HG02763 (cell line): ENCODE data around the gene GTF2A1.
"Not testable (repeated sequence)": the region's sequence is repeated elsewhere in the genome, so short reads cannot be mapped to it uniquely, and the experiment has no call there.

ENCODE experiments used
- ATAC-seq: cut with Tn5 transposase; IDR thresholded peaks from one replicate; pipeline ENCODE4 v1.9.1; 2021; ENCODE audit warnings: mild to moderate bottlenecking, moderate library complexity; ENCODE audit not compliant: unreplicated experiment

Gene GTF2A1

GRCh38 chr14:81220830-81221578 is at the start of gene GTF2A1:
TSS of gene GTF2A1 (minus strand) at chr14:81220959. CDS start at chr14:81220518, 441 bp downstream.
- ATAC-seq, result peak; percentile 77

- ATAC-seq, result no peak
Observed at GRCh38 chr14:81269979-81270375, 49.2 kb upstream of the GTF2A1 start.

GRCh38 chr14:81269100-81269978 is 48.6 kb upstream of the GTF2A1 start:
- no peak for ATAC-seq

GRCh38 chr14:81268016-81268416 is 47.3 kb upstream of the GTF2A1 start:
- ATAC-seq, result no peak

- ATAC-seq, result no peak
Observed at GRCh38 chr14:81265636-81266169, 44.9 kb upstream of the GTF2A1 start.

GRCh38 chr14:81264671-81265070 is 43.9 kb upstream of the GTF2A1 start:
- no peak for ATAC-seq

GRCh38 chr14:81263777-81264410 is 43.1 kb upstream of the GTF2A1 start:
- ATAC-seq, result no peak

GRCh38 chr14:81261176-81261575 is 40.4 kb upstream of the GTF2A1 start:
- no peak for ATAC-seq

GRCh38 chr14:81260732-81261131 is 40.0 kb upstream of the GTF2A1 start:
- ATAC-seq, result no peak

- ATAC-seq, result no peak
Observed at GRCh38 chr14:81256289-81256960, 35.7 kb upstream of the GTF2A1 start.

- ATAC-seq, result no peak
Observed at GRCh38 chr14:81252278-81252677, 31.5 kb upstream of the GTF2A1 start.

GRCh38 chr14:81247271-81247766 is 26.6 kb upstream of the GTF2A1 start:
- ATAC-seq, result no peak

GRCh38 chr14:81246461-81247270 is 25.9 kb upstream of the GTF2A1 start:
- ATAC-seq, result no peak

- ATAC-seq, result no peak
Observed at GRCh38 chr14:81245771-81246170, 25.0 kb upstream of the GTF2A1 start.

- not testable (repeated sequence) for ATAC-seq
Observed at GRCh38 chr14:81244431-81244830, 23.7 kb upstream of the GTF2A1 start.

- ATAC-seq, result no peak
Observed at GRCh38 chr14:81243499-81243898, 22.7 kb upstream of the GTF2A1 start.

GRCh38 chr14:81236849-81237248 is 16.1 kb upstream of the GTF2A1 start:
- not testable (repeated sequence) for ATAC-seq

GRCh38 chr14:81236138-81236537 is 15.4 kb upstream of the GTF2A1 start:
- ATAC-seq, result no peak

- ATAC-seq, result no peak
Observed at GRCh38 chr14:81235096-81235495, 14.3 kb upstream of the GTF2A1 start.

GRCh38 chr14:81234278-81234677 is 13.5 kb upstream of the GTF2A1 start:
- no peak for ATAC-seq
